ENCODE results near the gene RPS6KA2.
"Not testable (repeated sequence)": the region's sequence is repeated elsewhere in the genome, so short reads cannot be mapped to it uniquely, and the experiment has no call there.

Gene RPS6KA2

GRCh38 chr6:166387098-166387497, 240.0 kb downstream of the RPS6KA2 start:
- DNase-seq: not testable (repeated sequence)

DNA sequence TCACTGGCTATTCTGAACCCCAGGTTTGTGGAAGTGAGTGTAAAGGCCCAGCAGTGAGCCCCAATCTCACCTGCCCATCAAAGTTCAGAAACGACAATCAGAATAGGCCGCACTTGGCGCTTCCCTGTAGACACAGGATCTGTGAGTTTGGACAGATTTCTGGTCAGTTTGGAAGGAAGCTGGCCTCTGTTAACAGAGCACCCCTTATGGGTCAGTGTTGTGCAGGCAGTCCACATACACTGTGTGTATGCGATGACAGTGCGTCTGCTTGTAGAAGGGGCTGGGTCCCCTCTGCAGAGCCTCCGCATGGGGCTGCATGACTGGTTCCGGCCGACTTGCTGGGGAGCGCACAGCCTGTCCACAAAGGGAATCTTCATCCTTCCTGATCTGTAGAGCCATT, 240.9 kb downstream of the RPS6KA2 start:
- no peak for DNase-seq

- DNase-seq: not testable (repeated sequence)
These were observed 243.2 kb downstream of the RPS6KA2 start for GRCh38 chr6:166383802-166384363.

DNA sequence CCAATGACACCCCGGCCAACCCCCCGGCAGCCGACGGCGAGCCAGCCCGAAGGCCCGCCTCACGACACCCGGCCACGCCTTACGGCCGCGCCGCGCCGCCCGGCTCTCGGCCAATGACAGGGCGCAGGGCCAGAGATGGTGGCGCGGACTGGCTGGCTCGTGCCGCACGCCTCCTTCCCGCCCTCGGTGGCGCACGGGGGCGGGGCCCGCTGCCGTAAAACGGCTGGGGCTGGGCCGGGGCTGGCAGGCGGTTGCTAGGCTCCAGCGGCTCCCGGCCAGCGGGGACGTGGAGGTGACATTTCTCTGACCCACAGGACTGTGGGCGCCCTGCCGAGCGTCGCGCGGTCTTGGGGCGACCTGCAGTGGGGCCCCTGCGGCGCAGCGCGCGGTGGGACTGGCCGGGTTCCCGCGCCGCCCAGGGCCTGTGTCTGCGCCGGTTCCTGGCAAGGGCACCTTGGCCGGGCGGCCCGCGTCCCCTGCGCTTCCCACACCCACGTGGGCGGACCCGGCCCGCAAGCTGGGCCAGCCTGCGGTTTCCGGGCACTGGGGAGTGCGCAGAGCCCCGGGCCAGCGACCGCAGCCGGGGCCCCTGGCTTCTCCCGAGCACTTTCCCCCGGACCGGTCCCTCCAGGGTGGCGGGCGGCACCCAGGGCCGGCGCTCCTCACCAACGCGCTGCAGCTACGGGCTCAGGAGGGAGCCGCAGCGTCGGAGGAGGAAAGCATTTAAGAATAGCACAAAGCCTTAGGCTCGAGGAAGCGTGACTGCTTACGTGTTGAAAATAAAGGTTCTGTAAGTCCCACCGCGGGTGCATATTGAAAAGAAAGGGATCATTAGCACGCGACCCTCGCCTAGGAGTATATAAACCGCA, 243.9 kb downstream of the RPS6KA2 start, which contains the start of gene MPC1:
MPC1 (minus strand) TSS at position 8 of the 869 bp plus-strand sequence. CDS start 64 bp downstream, outside the sequence.
- peak; percentile 95 for DNase-seq

DNA sequence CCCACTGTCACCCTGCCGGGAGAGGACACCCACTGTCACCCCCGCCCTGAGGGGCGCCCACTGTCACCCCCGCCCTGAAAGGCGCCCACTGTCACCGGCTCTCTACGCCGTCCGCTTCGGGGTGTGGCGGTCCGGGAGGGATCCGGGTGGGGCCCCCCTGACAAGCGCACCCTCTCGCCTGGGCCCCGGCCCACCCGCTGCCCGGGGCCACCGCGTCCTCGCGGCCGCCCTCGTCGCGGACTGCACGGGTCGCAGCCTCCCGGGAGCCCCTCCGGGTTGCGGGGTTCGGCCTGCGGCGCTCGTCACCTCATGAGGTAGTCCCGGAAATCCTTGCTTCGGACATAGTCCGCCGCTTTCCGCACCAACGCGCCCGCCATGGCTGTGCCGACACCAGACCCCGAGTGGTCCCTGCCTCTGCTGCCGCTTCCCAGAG, 244.5 kb downstream of the RPS6KA2 start:
- DNase-seq: no peak

GRCh38 chr6:166381733-166382499, 245.1 kb downstream of the RPS6KA2 start:
- peak; percentile 83 for DNase-seq

- no peak for DNase-seq
These were observed 245.7 kb downstream of the RPS6KA2 start for GRCh38 chr6:166381381-166381732.

DNA sequence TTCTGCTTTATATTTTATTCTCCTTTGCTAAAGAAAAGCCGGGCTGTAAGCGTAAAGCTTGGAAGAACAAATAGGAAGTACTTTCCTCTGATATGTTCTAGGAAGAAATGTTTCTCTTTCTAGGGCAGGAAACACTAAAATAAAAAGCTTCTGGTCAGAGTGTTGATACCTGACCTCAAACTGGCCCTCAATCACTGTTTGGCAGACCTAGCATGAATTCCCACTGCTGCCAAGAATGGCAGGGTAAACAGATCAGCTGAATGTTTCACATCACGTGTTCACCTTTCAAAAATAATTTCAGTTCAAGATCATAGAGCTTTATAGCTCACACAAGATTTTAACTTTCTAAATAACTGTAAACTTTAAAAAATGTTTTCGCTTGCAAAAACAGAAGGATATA, 247.3 kb downstream of the RPS6KA2 start:
- no peak for DNase-seq

DNA sequence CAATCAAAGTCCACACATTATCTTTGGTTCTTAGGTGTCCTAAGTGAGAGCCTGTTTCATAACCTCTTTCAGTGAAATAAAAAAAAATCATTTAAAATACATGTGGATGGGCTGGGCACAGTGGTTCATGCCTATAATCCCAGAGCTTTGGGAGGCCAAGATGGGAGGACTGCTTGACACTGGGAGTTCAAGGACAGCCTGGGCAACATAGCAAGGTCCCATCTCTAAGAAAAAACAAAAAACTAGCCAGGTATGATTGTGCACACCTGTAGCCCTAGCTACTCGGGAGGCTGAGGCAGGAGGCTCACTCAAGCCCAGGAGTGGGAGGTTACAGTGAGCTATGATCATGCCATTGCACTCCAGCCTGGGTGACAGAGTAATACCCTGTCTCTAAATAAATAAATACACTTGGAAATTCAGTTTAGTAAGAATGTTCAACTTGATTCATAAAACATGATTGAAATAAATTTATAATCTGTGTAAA, 247.9 kb downstream of the RPS6KA2 start:
- DNase-seq: no peak

GRCh38 chr6:166377721-166378120, 249.3 kb downstream of the RPS6KA2 start:
- DNase-seq: no peak

DNA sequence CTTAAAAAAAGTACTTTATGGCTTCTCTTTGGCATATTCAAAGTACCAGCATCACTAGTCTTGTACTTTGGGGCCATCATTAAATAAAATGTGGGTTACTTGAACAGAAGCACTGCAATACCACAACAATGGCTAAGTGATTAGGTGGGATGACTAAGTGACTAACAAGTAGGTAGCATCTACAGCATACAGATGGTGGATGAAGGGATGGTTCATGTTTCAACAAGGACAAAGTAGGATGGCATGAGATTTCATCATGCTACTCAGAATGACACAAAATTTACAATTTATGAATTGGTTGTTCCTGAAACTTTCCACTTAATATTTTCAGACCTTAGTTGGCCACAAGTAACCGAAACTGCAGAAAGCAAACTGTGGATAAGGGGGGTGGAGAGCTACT, 252.0 kb downstream of the RPS6KA2 start:
- DNase-seq: no peak

DNA sequence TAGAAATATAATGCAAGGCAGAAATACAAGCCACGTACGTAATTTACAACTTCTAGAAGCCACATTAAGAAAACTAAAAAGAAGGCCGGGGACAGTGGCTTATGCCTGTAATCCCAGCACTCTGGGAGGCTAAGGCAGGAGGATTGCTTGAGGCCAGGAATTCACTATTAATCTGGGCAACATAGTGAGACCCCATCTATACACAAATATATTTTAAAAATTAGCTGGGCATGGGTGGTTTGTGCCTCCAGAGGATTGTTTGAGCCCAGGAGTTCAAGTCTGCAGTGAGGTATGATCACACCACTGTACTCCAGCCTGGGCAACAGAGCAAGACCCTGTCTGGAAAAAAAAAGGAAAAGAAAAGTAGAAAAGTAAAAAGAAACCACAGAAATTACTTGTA, 256.6 kb downstream of the RPS6KA2 start:
- no peak for DNase-seq

DNA sequence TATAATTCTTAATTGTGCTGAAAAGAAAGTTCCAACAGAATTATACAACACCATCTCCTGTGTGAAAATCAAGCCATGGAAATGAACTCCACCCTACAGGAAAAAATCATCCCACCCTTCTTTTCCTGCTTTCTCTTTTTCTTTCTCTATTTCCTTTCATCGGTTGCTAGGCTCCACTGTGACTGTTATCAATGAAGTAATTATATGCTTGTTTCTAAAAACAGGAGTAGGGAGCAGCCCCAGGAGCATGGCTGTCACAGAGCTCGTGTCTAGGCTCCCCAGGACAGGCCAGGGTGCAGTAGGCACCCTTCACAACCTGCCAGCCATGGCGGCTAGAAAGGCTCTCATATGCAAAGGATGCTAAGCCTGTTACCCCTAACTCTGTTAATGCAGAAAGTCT, 257.3 kb downstream of the RPS6KA2 start:
- no peak for DNase-seq

- DNase-seq: no peak
These were observed 260.1 kb downstream of the RPS6KA2 start for GRCh38 chr6:166366921-166367320.

DNA sequence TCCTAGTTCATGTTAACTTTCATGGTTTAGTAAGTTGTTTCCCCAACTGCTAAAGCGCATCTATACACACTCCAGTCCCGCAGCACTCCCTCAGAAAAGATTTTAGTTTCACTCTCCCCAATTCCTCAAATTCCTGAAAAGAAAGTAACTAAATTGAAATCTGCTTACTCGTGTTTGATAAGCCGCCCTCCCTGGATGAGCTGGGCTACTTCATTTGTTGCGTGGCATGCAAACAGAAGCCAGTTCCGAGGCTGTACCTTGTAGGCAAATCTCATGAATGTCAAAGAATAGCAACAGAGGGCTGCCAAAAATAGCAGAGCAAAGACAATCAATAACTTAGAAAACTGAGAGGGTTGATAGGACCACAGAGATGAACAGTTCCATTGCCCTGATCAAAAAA, 261.2 kb downstream of the RPS6KA2 start:
- no peak for DNase-seq

DNA sequence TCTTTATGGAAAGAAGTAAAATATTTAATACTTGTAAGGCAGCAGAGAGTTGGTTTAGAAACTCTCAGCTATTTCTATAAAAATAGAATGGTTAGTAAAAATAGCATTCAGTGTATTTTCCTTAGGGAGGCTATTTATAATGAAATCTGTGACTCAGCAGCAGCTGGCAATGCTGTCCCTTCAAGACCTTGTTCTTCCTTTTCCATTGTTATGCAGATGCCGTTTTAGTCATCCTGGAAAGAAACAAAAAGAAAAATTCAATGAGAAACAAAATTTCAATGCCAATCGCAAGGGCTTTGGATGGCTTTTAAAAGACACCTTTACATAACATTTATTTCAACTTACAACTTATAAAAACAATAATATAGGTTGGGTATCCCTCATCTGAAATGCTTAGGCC, 261.8 kb downstream of the RPS6KA2 start:
- DNase-seq: no peak

DNA sequence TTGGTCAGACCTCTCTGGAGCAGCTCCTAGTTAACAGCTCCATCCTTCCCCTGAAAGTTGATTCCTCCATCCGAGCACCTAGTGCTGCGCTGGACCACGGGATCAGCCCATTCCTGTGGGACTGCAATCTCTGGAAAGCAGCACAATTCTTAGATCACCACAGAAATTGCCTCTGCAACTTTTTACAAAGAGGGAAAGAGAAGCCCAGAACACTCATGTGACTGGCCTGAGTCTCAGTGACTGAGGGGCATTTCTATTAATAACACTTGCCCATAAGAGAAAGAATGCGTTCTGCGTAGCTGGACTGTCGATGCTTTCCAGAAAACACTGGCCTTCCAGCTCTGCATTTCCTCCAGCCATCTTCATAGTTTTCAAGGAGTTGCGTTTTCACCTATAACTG, 262.6 kb downstream of the RPS6KA2 start:
- DNase-seq: no peak

- DNase-seq: not testable (repeated sequence)
These were observed 264.6 kb downstream of the RPS6KA2 start for GRCh38 chr6:166362427-166362826.

DNA sequence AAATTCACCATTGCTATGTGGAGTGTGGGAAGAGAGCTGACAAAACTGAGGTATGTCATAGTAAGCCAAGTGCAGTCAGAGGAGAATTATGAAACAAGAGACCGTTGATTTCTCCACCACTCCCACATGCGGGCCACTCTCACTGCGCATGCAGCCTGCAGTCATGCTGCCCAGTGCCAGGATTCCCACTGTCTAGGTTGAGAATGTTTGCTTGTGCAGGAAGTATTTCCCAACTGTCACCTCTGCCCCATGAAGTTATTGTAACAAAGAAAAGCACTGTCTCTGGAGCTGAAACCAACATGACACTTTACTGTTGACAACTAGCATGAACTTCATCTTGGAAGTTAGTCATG, 266.0 kb downstream of the RPS6KA2 start:
- no peak for DNase-seq

GRCh38 chr6:166360243-166361076, 266.6 kb downstream of the RPS6KA2 start:
- DNase-seq: no peak

All from activated CD4-positive, CD25-positive, alpha-beta regulatory T cell treated with anti-CD3 and anti-CD28 coated beads, Interleukin-2, amount 50 U/mL, for 72 hours (primary cell).